RWPE1 (cell line): ENCODE data around the gene RINL.
A peak's percentile ranks its signal among the peaks of the same experiment; 100 is the strongest.

ENCODE experiments used
- CTCF ChIA-PET: fragments of 350-600 bp; sonication (Branson Sonifier 250); formaldehyde crosslinking; extraction: SDS; loops from one replicate; lab custom pipeline; 2021; lab: Yijun Ruan, JAX
- POLR2A ChIA-PET: fragments of 400-600 bp; formaldehyde crosslinking; extraction: SDS; loops from one replicate; lab custom pipeline; 2020; ENCODE audit warnings: antibody characterized with exemption; ENCODE audit not compliant: low non-redundant PET; lab: Yijun Ruan, JAX
- DNase-seq: peaks from one replicate; pipeline ENCODE4 v3.0.0; 2012; ENCODE audit warnings: low spot score
- H3K27ac ChIP-seq: fragments of 450-650 bp; 2 replicates; pipeline ENCODE4 v1.5.1; 2017
- CTCF ChIP-seq: fragments of 450-650 bp; conservative IDR thresholded peaks from 2 replicates; pipeline ENCODE4 v1.5.1; 2017; ENCODE audit warnings: low read depth, mild to moderate bottlenecking

RINL gene

GRCh38 chr19:38919837-38920601, 41.9 kb upstream of the RINL start:
- CTCF ChIA-PET, result interaction anchor here (0.6 to 0.9 kb wide), 2 partner anchors 11 to 25 kb away, joined by 3 read pairs; partner anchors contain the start of genes MRPS12 and SARS2
- DNase-seq, result no peak
- POLR2A ChIA-PET, result no interaction called here
- peak overlapping the region; percentile 44 for H3K27ac ChIP-seq
- no peak for TF ChIP-seq CTCF

GRCh38 chr19:38918526-38918925, 40.5 kb upstream of the RINL start:
- no peak for TF ChIP-seq CTCF
- H3K27ac ChIP-seq, result peak overlapping the region; percentile 41
- ChIA-PET CTCF (no interaction called here), POLR2A (interaction anchor here (0.5 kb wide), 1 partner anchor 385 kb away, joined by 4 read pairs; no protein-coding TSS in a partner anchor)
- no peak for DNase-seq

GRCh38 chr19:38917921-38918491, 39.9 kb upstream of the RINL start:
- no peak for TF ChIP-seq CTCF
- DNase-seq, result peak; percentile 30
- ChIA-PET POLR2A (interaction anchor here (0.5 kb wide), 1 partner anchor 384 kb away, joined by 4 read pairs; no protein-coding TSS in a partner anchor), CTCF (interaction anchor here (0.7 kb wide), 2 partner anchors 318 to 683 kb away, joined by 3 read pairs; no protein-coding TSS in a partner anchor)
- peak overlapping the region; percentile 41 for H3K27ac ChIP-seq

GRCh38 chr19:38917516-38917915, 39.4 kb upstream of the RINL start:
- CTCF ChIA-PET, result interaction anchor here (0.7 kb wide), 2 partner anchors 318 to 683 kb away, joined by 3 read pairs; no protein-coding TSS in a partner anchor
- H3K27ac ChIP-seq, result peak overlapping the region; percentile 41
- POLR2A ChIA-PET, result no interaction called here
- DNase-seq, result no peak
- no peak for TF ChIP-seq CTCF

GRCh38 chr19:38915329-38916321, 37.5 kb upstream of the RINL start:
- H3K27ac ChIP-seq, result no peak overlapping the region; the same call in 1 of the 2 replicates
- no peak for TF ChIP-seq CTCF
- POLR2A ChIA-PET, result no interaction called here
- DNase-seq, result no peak
- CTCF ChIA-PET, result interaction anchor here (0.5 to 0.6 kb wide), 3 partner anchors 15 to 44 kb away, joined by 3 to 5 read pairs (median 4); no protein-coding TSS in a partner anchor
